ENCODE data around the gene HLTF. TPM values are rescaled to one million over a fixed set of nuclear protein-coding genes. Genes with fewer than 3 reads are reported as not detected.
"Not testable (repeated sequence)": the region's sequence is repeated elsewhere in the genome, so short reads cannot be mapped to it uniquely, and the experiment has no call there.

The HLTF gene
- total RNA-seq, 1 donor from 2014 or later: 115 TPM

- DNase-seq: peak; percentile 71
Observed at GRCh38 chr3:148991219-148992026, 94.9 kb downstream of the HLTF start, which contains the start of gene GYG1. GYG1 (plus strand) TSS chr3:148991540; CDS start chr3:148991641, 101 bp downstream.

GRCh38 chr3:148990236-148990635 is 96.1 kb downstream of the HLTF start:
- no peak for DNase-seq

DNA sequence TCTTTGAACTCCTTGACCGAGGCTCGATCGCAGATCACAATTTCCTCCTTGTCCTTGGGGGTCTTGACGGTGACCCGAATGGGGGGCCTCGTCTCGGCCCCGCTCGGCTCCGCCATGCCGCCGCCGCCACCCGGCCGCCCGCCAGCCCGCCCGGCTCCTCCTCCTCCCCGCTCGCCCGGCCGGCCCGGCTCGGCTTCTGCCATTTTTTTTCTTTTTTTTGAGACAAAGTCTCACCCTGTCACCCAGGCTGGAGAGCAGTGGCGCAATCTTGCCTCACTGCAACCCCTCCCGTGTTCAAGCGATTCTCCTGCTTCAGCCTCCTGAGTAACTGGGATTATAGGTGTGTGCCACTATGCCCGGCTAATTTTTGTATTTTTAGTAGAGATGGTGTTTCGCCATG is 98.8 kb downstream of the HLTF start:
- DNase-seq: not testable (repeated sequence)

- DNase-seq: no peak
Observed at GRCh38 chr3:148981273-148981672, 105.1 kb downstream of the HLTF start.

Small RNA genes within 50 kb of the gene (small RNA-seq; reads per million reads assigned to genes)
- gene RF00019: not detected

Other genes starting within 250 kb of the HLTF start
- gene CPA3, start 221.2 kb downstream of the HLTF start, total RNA-seq: not detected
- gene GYG1, start 95.0 kb downstream of the HLTF start, total RNA-seq: 5.1 TPM
- gene HPS3, start 43.1 kb upstream of the HLTF start, total RNA-seq: 29.0 TPM
- gene CP, start 135.3 kb upstream of the HLTF start, total RNA-seq: 1.7 TPM
- 5.6 TPM for gene TM4SF18, start 247.1 kb upstream of the HLTF start, total RNA-seq

All from occipital lobe (tissue), 3 donors.